Measurements from ENCODE around the gene C1orf21. TPM values are rescaled to one million over a fixed set of nuclear protein-coding genes. Genes with fewer than 3 reads are reported as not detected.

C1orf21 gene
- total RNA-seq, 2 donors from 2014 or later, result 10.4 to 15.2 TPM

DNA sequence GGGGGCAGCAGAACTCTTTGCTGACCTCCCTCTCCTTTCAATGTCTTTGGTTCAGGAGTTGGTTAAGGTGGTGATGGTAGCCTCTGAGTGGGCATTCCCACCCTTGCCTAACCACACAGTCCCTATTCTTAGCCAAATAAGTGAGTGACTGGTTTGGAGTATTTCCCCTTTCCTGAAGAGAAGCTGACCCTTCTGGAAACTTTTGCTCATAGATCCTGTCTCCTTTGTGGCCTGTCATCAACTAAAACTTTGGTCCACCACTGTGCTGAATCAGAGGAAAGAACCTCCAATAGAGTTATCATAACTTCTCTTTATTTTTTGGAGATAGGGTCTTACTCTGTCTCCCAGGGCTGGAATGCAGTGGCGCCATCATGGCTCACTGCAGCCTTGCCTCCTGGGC, 31.1 kb downstream of the C1orf21 start:
- H3K9me3 ChIP-seq, result no peaks in the 10 kb centered on the region
- TF ChIP-seq, protein P1, sequence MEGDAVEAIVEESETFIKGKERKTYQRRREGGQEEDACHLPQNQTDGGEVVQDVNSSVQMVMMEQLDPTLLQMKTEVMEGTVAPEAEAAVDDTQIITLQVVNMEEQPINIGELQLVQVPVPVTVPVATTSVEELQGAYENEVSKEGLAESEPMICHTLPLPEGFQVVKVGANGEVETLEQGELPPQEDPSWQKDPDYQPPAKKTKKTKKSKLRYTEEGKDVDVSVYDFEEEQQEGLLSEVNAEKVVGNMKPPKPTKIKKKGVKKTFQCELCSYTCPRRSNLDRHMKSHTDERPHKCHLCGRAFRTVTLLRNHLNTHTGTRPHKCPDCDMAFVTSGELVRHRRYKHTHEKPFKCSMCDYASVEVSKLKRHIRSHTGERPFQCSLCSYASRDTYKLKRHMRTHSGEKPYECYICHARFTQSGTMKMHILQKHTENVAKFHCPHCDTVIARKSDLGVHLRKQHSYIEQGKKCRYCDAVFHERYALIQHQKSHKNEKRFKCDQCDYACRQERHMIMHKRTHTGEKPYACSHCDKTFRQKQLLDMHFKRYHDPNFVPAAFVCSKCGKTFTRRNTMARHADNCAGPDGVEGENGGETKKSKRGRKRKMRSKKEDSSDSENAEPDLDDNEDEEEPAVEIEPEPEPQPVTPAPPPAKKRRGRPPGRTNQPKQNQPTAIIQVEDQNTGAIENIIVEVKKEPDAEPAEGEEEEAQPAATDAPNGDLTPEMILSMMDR (IDR thresholded peaks at IDR 0.05), result no peak

DNA sequence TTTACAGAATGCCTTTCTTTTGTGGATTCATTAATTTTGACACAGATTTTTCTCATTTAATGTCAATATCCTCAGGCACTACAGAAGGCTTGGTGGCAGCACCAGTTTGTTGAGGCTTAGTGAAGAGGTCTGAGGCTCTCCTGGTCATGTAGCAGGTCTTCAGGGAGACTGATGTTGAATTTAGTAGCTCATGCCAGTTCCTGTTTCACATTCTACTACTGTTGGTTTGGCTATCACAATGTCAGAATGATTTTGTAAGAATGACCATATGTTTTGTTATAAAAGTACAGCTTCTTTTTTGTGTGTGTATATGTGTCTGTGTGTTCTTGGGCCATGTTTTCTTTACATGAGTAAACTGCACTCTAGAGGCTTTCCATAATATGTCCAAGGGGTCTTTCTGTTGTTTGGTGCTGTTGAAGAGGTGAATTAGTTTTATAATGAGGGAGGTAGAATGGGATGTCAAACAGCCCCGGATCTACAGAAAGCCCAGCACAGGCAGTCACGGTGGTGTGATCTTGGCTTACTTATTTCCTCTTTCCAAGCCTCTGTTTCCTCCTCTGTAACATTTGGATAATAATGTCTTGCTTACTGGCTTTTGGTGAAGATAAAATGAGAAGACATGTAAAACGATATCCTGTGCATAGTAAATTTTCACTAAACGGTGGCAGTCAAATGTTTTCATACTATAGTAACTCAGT, 32.0 kb downstream of the C1orf21 start:
- no peak for ATAC-seq (ENCODE audit: insufficient number of reproducible peaks, low FRiP score, low read depth)
- Histone ChIP-seq H3K27ac (no peak overlapping the region), H3K4me3 (no peak overlapping the region), H3K27me3 (replicated peaks; ENCODE audit: insufficient read depth) (no peaks in the 10 kb centered on the region), H3K9me3 (no peaks in the 10 kb centered on the region), H3K4me1 (ENCODE audit: control insufficient read depth in 1 of 2, low read depth in 2 of 2) (no peaks in the 10 kb centered on the region), H3K36me3 (no peaks in the 10 kb centered on the region)
- no peak for DNase-seq (ENCODE audit: low spot score)
- TF ChIP-seq, protein P1 (IDR thresholded peaks at IDR 0.05), result no peak

More for the DNA sequence above, 31.1 kb downstream of the C1orf21 start:
- Histone ChIP-seq H3K4me1 (ENCODE audit: control insufficient read depth in 1 of 2, low read depth in 2 of 2) (no peaks in the 10 kb centered on the region), H3K36me3 (no peaks in the 10 kb centered on the region), H3K4me3 (no peak overlapping the region), H3K27me3 (replicated peaks; ENCODE audit: insufficient read depth) (no peaks in the 10 kb centered on the region), H3K27ac (no peak overlapping the region)
- ATAC-seq (ENCODE audit: insufficient number of reproducible peaks, low FRiP score, low read depth) (no peak), DNase-seq (ENCODE audit: low spot score) (no peak)

DNA sequence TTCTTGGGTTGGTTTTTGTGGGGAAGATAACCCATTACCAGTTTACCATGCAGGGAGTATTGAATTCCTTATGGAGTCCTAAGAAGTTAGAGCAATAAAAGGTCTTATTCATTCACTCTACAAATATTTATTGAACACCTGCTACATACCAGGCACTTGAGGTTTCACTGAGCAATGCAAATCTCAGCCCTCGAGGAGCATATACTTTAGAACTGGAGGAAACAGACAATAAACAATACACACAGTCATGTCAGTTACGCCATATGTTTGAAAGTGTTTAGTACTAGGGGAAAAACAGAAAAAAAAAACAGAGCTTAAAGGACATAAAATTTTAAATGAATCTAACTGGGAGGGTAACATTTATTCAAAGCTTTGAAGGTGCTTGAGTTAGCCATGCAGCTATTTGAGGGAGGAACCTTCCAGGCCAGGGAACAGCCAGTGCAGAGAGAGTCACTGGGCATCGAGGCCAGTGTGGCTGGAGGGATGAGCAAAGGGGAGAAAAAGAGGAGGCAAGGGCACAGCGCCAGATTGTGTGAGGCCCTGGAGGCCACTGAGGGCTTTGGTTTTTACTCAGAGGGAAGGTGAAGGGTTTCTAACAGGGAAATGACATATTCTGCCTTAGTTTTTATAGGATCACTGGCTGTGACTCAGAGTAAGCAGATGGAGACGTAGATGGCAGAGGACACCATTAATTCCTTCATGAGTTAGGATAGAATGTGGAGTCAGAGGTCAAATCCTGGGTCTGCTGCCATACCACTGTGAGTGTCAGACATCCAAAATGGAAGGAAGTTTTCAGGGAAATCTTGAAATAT, 32.7 kb downstream of the C1orf21 start:
- DNase-seq (ENCODE audit: low spot score) (no peak), ATAC-seq (ENCODE audit: insufficient number of reproducible peaks, low FRiP score, low read depth) (no peak)
- no peak overlapping the region for H3K27ac ChIP-seq
- H3K4me3 ChIP-seq, result no peak overlapping the region
- TF ChIP-seq, protein P1 (IDR thresholded peaks at IDR 0.05), result no peak
- no peaks in the 10 kb centered on the region for H3K9me3 ChIP-seq
- H3K36me3 ChIP-seq, result no peaks in the 10 kb centered on the region
- no peaks in the 10 kb centered on the region for H3K4me1 ChIP-seq (ENCODE audit: control insufficient read depth in 1 of 2, low read depth in 2 of 2)
- no peaks in the 10 kb centered on the region for H3K27me3 ChIP-seq (replicated peaks; ENCODE audit: insufficient read depth)

DNA sequence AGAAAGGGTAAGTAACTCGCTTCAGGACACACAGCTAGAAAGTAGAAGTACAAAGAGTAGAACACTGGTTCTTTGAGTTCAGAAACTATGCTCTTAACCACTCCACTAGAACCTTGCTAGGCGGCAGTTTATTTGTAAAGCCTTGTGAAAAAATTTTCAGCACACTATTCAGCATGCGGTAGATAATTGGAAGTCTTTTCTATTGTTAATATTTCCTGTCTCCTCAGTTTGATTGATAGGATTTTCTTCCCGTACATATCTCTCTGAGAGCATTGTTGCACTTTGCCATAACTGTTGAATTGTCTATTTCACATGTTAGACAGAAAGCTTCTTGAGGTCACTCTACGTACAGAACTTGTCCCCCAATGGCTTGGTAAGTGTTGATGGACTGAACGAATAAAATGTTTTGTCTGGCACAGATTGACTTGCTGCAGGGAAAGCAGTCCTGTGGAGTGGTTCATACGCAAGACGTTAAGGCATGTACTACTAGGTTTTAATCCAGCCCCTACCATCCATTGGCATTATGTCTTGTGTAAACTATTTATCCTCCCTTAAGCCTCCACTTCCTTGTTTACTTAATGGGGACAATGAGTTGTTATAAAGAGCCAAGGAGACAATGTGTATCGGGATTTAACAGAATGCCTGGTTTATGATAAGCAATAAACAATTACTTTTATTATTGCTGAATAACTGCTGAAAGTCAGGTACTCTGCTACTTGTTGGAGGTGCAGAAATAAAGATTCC, 35.8 kb downstream of the C1orf21 start:
- no peaks in the 10 kb centered on the region for H3K4me1 ChIP-seq (ENCODE audit: control insufficient read depth in 1 of 2, low read depth in 2 of 2)
- TF ChIP-seq, protein P1 (IDR thresholded peaks at IDR 0.05), result no peak
- no peaks in the 10 kb centered on the region for H3K36me3 ChIP-seq
- DNase-seq (ENCODE audit: low spot score) (no peak), ATAC-seq (ENCODE audit: insufficient number of reproducible peaks, low FRiP score, low read depth) (no peak)
- H3K27ac ChIP-seq, result no peak overlapping the region
- H3K4me3 ChIP-seq, result no peak overlapping the region
- H3K27me3 ChIP-seq (replicated peaks; ENCODE audit: insufficient read depth), result no peaks in the 10 kb centered on the region
- no peaks in the 10 kb centered on the region for H3K9me3 ChIP-seq

DNA sequence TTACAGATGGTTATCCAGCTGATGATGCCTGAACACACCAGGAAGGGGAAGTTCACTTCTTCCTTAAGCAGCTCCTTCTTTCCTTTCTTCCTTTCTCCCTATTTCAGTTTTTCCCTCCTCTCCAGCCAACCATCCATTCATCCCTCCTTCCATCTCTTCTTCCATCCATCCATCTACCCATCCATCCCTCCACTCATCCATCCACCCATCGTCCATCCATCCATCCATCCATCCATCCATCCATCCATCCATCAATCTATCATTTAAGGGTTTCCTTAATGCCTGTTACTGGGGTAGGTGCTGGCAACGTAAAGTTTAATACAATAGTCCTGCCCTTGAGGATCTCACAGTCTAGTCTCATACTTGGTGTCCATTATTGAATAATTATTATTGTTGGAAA, 36.8 kb downstream of the C1orf21 start:
- Histone ChIP-seq H3K27ac (no peak overlapping the region), H3K4me1 (ENCODE audit: control insufficient read depth in 1 of 2, low read depth in 2 of 2) (no peaks in the 10 kb centered on the region), H3K27me3 (replicated peaks; ENCODE audit: insufficient read depth) (no peaks in the 10 kb centered on the region), H3K9me3 (no peaks in the 10 kb centered on the region), H3K36me3 (no peaks in the 10 kb centered on the region), H3K4me3 (no peak overlapping the region)
- no peak for DNase-seq (ENCODE audit: low spot score)
- no peak for ATAC-seq (ENCODE audit: insufficient number of reproducible peaks, low FRiP score, low read depth)
- TF ChIP-seq, protein P1 (IDR thresholded peaks at IDR 0.05), result no peak
